ENCODE results near the gene TSPEAR. TPM values are rescaled to one million over a fixed set of nuclear protein-coding genes. Genes with fewer than 3 reads are reported as not detected.

Gene TSPEAR
- total RNA-seq, 4 donors from 2014 or later = 0.18 to 0.69 (median 0.51) TPM; not detected in 1

- DNase-seq = no peak
- TF ChIP-seq CTCF (IDR thresholded peaks at IDR 0.05) (no peak), POLR2A (IDR thresholded peaks at IDR 0.05) (no peak)
Observed at GRCh38 chr21:44653123-44653522, 58.2 kb downstream of the TSPEAR start.

GRCh38 chr21:44650973-44651675, 60.2 kb downstream of the TSPEAR start:
- no peak for DNase-seq
- Histone ChIP-seq H3K4me1 (no peaks in the 10 kb centered on the region), H3K9me3 (no peaks in the 10 kb centered on the region), H3K27me3 (no peaks in the 10 kb centered on the region), H3K4me3 (no peak overlapping the region), H3K27ac (no peak overlapping the region), H3K36me3 (no peaks in the 10 kb centered on the region)
- TF ChIP-seq CTCF (IDR thresholded peaks at IDR 0.05) (no peak), POLR2A (IDR thresholded peaks at IDR 0.05) (no peak)
- intact Hi-C loops (cut with DNase I; ENCODE audit: low total_unique reads) = no loop called here

More at GRCh38 chr21:44653123-44653522, 58.2 kb downstream of the TSPEAR start:
- no peak overlapping the region for H3K4me3 ChIP-seq
- no peaks in the 10 kb centered on the region for H3K9me3 ChIP-seq
- intact Hi-C loops (cut with DNase I; ENCODE audit: low total_unique reads) = no loop called here
- no peaks in the 10 kb centered on the region for H3K27me3 ChIP-seq
- H3K27ac ChIP-seq = no peak overlapping the region
- H3K4me1 ChIP-seq = no peaks in the 10 kb centered on the region
- no peaks in the 10 kb centered on the region for H3K36me3 ChIP-seq

- TF ChIP-seq POLR2A (IDR thresholded peaks at IDR 0.05) (no peak), CTCF (IDR thresholded peaks at IDR 0.05) (no peak)
- Histone ChIP-seq H3K4me3 (no peak overlapping the region), H3K9me3 (no peaks in the 10 kb centered on the region), H3K36me3 (no peaks in the 10 kb centered on the region), H3K27ac (no peak overlapping the region), H3K4me1 (no peaks in the 10 kb centered on the region), H3K27me3 (no peaks in the 10 kb centered on the region)
- intact Hi-C loops (cut with DNase I; ENCODE audit: low total_unique reads) = no loop called here
- no peak for DNase-seq
Observed at GRCh38 chr21:44650265-44650972, 61.0 kb downstream of the TSPEAR start.

- Histone ChIP-seq H3K4me3 (no peak overlapping the region), H3K36me3 (no peaks in the 10 kb centered on the region), H3K4me1 (no peaks in the 10 kb centered on the region), H3K27ac (no peak overlapping the region), H3K27me3 (no peaks in the 10 kb centered on the region), H3K9me3 (no peaks in the 10 kb centered on the region)
- TF ChIP-seq CTCF (IDR thresholded peaks at IDR 0.05) = no peak
- TF ChIP-seq POLR2A (IDR thresholded peaks at IDR 0.05) = no peak
- no peak for DNase-seq
- intact Hi-C loops (cut with DNase I; ENCODE audit: low total_unique reads) = no loop called here
Observed at GRCh38 chr21:44649521-44650100, 61.8 kb downstream of the TSPEAR start.
